Activated CD8-positive, alpha-beta T cell treated with anti-CD3 and anti-CD28 coated beads for 36 hours (primary cell): ENCODE results near the gene UQCRHL. TPM values are rescaled to one million over a fixed set of nuclear protein-coding genes. Genes with fewer than 3 reads are reported as not detected.
"Not testable (repeated sequence)": the region's sequence is repeated elsewhere in the genome, so short reads cannot be mapped to it uniquely, and the experiment has no call there.

Source experiments
- ATAC-seq: fragments of 200-7000 bp; cut with Tn5 transposase; one replicate; pipeline ENCODE4 v1.10.0; 2021; ENCODE audit warnings: mild to moderate bottlenecking, moderate library complexity
- CTCF ChIA-PET: fragments of 350-600 bp; sonication (Branson Sonifier 250); formaldehyde crosslinking; loops from one replicate; lab custom pipeline; 2021; ENCODE audit warnings: antibody characterized with exemption; lab: Charles Lee
- POLR2A ChIA-PET: fragments of 350-600 bp; sonication (Branson Sonifier 250); formaldehyde crosslinking; loops from one replicate; lab custom pipeline; 2021; ENCODE audit warnings: antibody characterized with exemption; lab: Charles Lee
- DNase-seq: peaks from one replicate; pipeline ENCODE4 v3.0.0-alpha.2; 2020
- H3K27ac Mint-ChIP-seq: one replicate; pipeline ENCODE4 v1.8.0; 2021; ENCODE audit warnings: mild to moderate bottlenecking, mixed read lengths
- H3K27me3 Mint-ChIP-seq: one replicate; pipeline ENCODE4 v1.8.0; 2021; ENCODE audit warnings: mixed read lengths
- H3K36me3 Mint-ChIP-seq: one replicate; pipeline ENCODE4 v1.8.0; 2021; ENCODE audit warnings: low read depth, mixed read lengths
- H3K4me1 Mint-ChIP-seq: one replicate; pipeline ENCODE4 v1.8.0; 2021; ENCODE audit warnings: low read depth, mixed read lengths
- H3K4me3 Mint-ChIP-seq: one replicate; pipeline ENCODE4 v1.8.0; 2021; ENCODE audit warnings: mild to moderate bottlenecking, moderate library complexity, mixed read lengths
- H3K9me3 Mint-ChIP-seq: one replicate; pipeline ENCODE4 v1.8.0; 2021; ENCODE audit warnings: mixed read lengths
- CTCF ChIP-seq: fragments of 200-600 bp; IDR thresholded peaks from one replicate; pipeline ENCODE4 v1.8.0; 2022; ENCODE audit warnings: antibody characterized with exemption, mild to moderate bottlenecking
- intact Hi-C: fragments of 100-400 bp; cut with micrococcal nuclease; formaldehyde crosslinking; loops from one replicate; pipeline ENCODE4 v1.10.0; 2022
- total RNA-seq, 2 experiments: library from RNA; stranded (reverse); gene quantifications; one replicate each; pipeline ENCODE4 v1.2.3, GENCODE V29; 2021

Gene UQCRHL
- total RNA-seq, 2 experiments from 2014 or later = 2.5 to 2.8 TPM

GRCh38 chr1:15830258-15830657, 22.8 kb upstream of the UQCRHL start:
- no peak overlapping the region for H3K27ac Mint-ChIP-seq
- POLR2A ChIA-PET = no interaction called here
- intact Hi-C loops = no loop called here

DNA sequence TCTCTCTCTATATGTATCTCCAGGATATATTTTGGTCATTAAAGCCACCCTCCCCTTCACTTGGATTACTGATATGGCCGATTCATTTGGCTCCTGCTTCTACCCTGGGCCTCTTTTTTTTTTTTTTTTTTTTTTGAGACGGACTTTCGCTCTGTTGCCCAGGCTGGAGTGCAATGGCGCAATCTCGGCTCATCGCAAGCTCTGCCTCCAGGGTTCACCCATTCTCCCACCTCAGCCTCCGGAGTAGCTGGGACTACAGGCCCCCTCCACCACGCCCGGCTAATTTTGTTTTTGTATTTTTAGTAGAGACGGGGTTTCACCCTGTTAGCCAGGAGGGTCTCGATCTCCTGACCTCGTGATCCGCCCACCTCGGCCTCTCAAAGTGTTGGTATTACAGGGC, 21.5 kb upstream of the UQCRHL start:
- H3K4me3 Mint-ChIP-seq, H3K9me3 Mint-ChIP-seq, ATAC-seq, H3K27ac Mint-ChIP-seq, DNase-seq, intact Hi-C loops, H3K27me3 Mint-ChIP-seq, H3K36me3 Mint-ChIP-seq, POLR2A ChIA-PET: not testable (repeated sequence)
- CTCF ChIA-PET = interaction anchor here (1.2 kb wide), 1 partner anchor 20 kb away, joined by 3 read pairs; no protein-coding TSS in a partner anchor
- H3K4me1 Mint-ChIP-seq = peaks cover 17% of the 10 kb centered on the region

More at GRCh38 chr1:15830258-15830657, 22.8 kb upstream of the UQCRHL start:
- CTCF ChIA-PET = interaction anchor here (1.2 to 1.4 kb wide), 2 partner anchors 15 to 19 kb away, joined by 3 to 6 read pairs; no protein-coding TSS in a partner anchor
- H3K4me3 Mint-ChIP-seq = no peak overlapping the region
- peaks cover 17% of the 10 kb centered on the region for H3K4me1 Mint-ChIP-seq
- no peaks in the 10 kb centered on the region for H3K27me3 Mint-ChIP-seq
- H3K36me3 Mint-ChIP-seq = peaks cover 7% of the 10 kb centered on the region
- DNase-seq (no peak), ATAC-seq (no peak)
- H3K9me3 Mint-ChIP-seq = no peaks in the 10 kb centered on the region
- no peak for TF ChIP-seq CTCF

- CTCF ChIA-PET, ATAC-seq, H3K4me1 Mint-ChIP-seq, H3K36me3 Mint-ChIP-seq, H3K9me3 Mint-ChIP-seq, DNase-seq, intact Hi-C loops, POLR2A ChIA-PET, H3K27me3 Mint-ChIP-seq, H3K4me3 Mint-ChIP-seq, H3K27ac Mint-ChIP-seq: not testable (repeated sequence)
Measured at GRCh38 chr1:15827567-15827966, 20.1 kb upstream of the UQCRHL start.

GRCh38 chr1:15826810-15827507, 19.5 kb upstream of the UQCRHL start:
- H3K36me3 Mint-ChIP-seq = peaks cover 4% of the 10 kb centered on the region
- H3K4me1 Mint-ChIP-seq = peaks cover 9% of the 10 kb centered on the region
- intact Hi-C loops = no loop called here
- no peak overlapping the region for H3K27ac Mint-ChIP-seq
- POLR2A ChIA-PET = no interaction called here
- TF ChIP-seq CTCF = no peak
- CTCF ChIA-PET = no interaction called here
- no peak for ATAC-seq
- no peak for DNase-seq
- no peaks in the 10 kb centered on the region for H3K9me3 Mint-ChIP-seq
- no peak overlapping the region for H3K4me3 Mint-ChIP-seq
- H3K27me3 Mint-ChIP-seq = no peaks in the 10 kb centered on the region

- no peak overlapping the region for H3K4me3 Mint-ChIP-seq
- TF ChIP-seq CTCF = no peak
- no peaks in the 10 kb centered on the region for H3K27me3 Mint-ChIP-seq
- H3K27ac Mint-ChIP-seq = no peak overlapping the region
- intact Hi-C loops = no loop called here
- DNase-seq = no peak
- POLR2A ChIA-PET = no interaction called here
- no peak for ATAC-seq
- no peaks in the 10 kb centered on the region for H3K9me3 Mint-ChIP-seq
- H3K36me3 Mint-ChIP-seq = no peaks in the 10 kb centered on the region
- CTCF ChIA-PET = no interaction called here
- peaks cover 6% of the 10 kb centered on the region for H3K4me1 Mint-ChIP-seq
Measured at GRCh38 chr1:15825800-15826199, 18.4 kb upstream of the UQCRHL start.

DNA sequence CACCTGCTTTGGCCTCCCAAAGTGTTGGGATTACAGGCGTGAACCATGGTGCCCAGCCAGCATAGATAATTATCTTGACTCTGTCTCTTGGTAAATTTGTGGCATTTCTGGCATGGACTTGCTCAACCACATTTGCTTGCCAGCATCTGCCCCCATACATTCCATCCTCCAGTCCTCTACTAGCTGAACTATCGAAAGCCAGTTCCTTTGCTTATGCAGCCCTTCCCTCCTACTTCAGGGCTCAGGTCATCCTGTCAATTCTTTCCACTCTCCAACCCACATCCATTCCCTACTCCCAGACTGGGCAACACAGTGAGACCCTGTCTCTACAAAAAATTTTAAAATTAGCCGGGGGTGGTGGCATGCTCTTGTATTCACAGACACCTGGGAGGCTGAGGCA, 13.0 kb upstream of the UQCRHL start:
- intact Hi-C loops = no loop called here
- H3K4me1 Mint-ChIP-seq = peaks cover 10% of the 10 kb centered on the region
- DNase-seq (no peak), ATAC-seq (no peak)
- no peaks in the 10 kb centered on the region for H3K9me3 Mint-ChIP-seq
- CTCF ChIA-PET = no interaction called here
- H3K27ac Mint-ChIP-seq = no peak overlapping the region
- no peak overlapping the region for H3K4me3 Mint-ChIP-seq
- POLR2A ChIA-PET = no interaction called here
- H3K36me3 Mint-ChIP-seq = no peaks in the 10 kb centered on the region
- no peaks in the 10 kb centered on the region for H3K27me3 Mint-ChIP-seq
- TF ChIP-seq CTCF = no peak
